WTC11 (cell line): ENCODE results near the gene GAS6.

Source experiments
- PRRX2 ChIP-seq: fragments of 250-450 bp; sonication (Bioruptor Pico); IDR thresholded peaks from 2 replicates; pipeline ENCODE4 v1.8.0; 2021; ENCODE audit warnings: mild to moderate bottlenecking
- ZBTB21 ChIP-seq: sonication (generic); formaldehyde crosslinking; IDR thresholded peaks from 2 replicates; pipeline ENCODE4 v1.8.1; 2023; ENCODE audit warnings: mild to moderate bottlenecking, missing genetic modification reagents, borderline replicate concordance
- ZNF219 ChIP-seq: sonication (generic); formaldehyde crosslinking; IDR thresholded peaks from 2 replicates; pipeline ENCODE4 v1.8.0; 2023; ENCODE audit warnings: missing genetic modification reagents, mild to moderate bottlenecking, borderline replicate concordance
- ZNF232 ChIP-seq: sonication (generic); formaldehyde crosslinking; IDR thresholded peaks from 2 replicates; pipeline ENCODE4 v1.8.0; 2022; ENCODE audit warnings: mild to moderate bottlenecking, missing genetic modification reagents
- TF ChIP-seq, protein P1 (sequence below): sonication (generic); formaldehyde crosslinking; IDR thresholded peaks from 2 replicates; pipeline ENCODE4 v1.8.1; 2023; ENCODE audit warnings: mild to moderate bottlenecking, missing genetic modification reagents, moderate library complexity
- TF ChIP-seq, protein P2 (sequence below): fragments of 200-600 bp; IDR thresholded peaks from 2 replicates; pipeline ENCODE4 v1.8.0; 2022; ENCODE audit warnings: antibody characterized with exemption
- TF ChIP-seq, protein P3 (sequence below): sonication (generic); formaldehyde crosslinking; IDR thresholded peaks from 2 replicates; pipeline ENCODE4 v1.8.1; 2023; ENCODE audit warnings: mild to moderate bottlenecking, moderate library complexity, missing genetic modification reagents

DNA sequence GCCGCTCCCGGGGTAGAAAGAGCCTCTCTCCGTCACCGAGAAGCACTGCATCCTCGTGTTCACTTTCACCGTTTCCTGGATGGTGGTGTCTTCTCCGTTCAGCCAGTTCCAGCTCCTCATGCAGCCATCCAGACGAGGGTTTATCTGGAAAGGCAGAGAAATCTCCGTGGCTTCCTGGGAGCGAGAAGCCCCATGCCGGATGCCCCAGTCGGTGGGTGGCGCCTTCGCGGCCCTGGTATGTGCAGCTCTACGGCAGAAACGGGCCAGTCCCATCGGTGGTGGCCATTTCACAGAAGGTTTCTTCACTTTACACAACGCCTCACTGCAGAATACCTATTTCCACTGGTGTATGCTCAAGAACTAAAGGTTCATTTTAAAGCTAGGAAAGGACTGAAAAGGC, 36.9 kb downstream of the GAS6 start:
- TF ChIP-seq ZBTB21 (CRISPR knock-in tag) (no peak), PRRX2 (CRISPR knock-in tag) (no peak), ZNF232 (CRISPR knock-in tag) (no peak), ZNF219 (CRISPR knock-in tag) (no peak)
- TF ChIP-seq, protein P1, sequence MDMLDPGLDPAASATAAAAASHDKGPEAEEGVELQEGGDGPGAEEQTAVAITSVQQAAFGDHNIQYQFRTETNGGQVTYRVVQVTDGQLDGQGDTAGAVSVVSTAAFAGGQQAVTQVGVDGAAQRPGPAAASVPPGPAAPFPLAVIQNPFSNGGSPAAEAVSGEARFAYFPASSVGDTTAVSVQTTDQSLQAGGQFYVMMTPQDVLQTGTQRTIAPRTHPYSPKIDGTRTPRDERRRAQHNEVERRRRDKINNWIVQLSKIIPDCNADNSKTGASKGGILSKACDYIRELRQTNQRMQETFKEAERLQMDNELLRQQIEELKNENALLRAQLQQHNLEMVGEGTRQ (CRISPR knock-in tag): no peak
- TF ChIP-seq, protein P2, sequence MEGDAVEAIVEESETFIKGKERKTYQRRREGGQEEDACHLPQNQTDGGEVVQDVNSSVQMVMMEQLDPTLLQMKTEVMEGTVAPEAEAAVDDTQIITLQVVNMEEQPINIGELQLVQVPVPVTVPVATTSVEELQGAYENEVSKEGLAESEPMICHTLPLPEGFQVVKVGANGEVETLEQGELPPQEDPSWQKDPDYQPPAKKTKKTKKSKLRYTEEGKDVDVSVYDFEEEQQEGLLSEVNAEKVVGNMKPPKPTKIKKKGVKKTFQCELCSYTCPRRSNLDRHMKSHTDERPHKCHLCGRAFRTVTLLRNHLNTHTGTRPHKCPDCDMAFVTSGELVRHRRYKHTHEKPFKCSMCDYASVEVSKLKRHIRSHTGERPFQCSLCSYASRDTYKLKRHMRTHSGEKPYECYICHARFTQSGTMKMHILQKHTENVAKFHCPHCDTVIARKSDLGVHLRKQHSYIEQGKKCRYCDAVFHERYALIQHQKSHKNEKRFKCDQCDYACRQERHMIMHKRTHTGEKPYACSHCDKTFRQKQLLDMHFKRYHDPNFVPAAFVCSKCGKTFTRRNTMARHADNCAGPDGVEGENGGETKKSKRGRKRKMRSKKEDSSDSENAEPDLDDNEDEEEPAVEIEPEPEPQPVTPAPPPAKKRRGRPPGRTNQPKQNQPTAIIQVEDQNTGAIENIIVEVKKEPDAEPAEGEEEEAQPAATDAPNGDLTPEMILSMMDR: no peak
- TF ChIP-seq, protein P3, sequence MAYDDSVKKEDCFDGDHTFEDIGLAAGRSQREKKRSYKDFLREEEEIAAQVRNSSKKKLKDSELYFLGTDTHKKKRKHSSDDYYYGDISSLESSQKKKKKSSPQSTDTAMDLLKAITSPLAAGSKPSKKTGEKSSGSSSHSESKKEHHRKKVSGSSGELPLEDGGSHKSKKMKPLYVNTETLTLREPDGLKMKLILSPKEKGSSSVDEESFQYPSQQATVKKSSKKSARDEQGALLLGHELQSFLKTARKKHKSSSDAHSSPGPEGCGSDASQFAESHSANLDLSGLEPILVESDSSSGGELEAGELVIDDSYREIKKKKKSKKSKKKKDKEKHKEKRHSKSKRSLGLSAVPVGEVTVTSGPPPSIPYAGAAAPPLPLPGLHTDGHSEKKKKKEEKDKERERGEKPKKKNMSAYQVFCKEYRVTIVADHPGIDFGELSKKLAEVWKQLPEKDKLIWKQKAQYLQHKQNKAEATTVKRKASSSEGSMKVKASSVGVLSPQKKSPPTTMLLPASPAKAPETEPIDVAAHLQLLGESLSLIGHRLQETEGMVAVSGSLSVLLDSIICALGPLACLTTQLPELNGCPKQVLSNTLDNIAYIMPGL (CRISPR knock-in tag): no peak
